HUDEP-2 (cell line): ENCODE results near the gene RCAN1.

Experiments used
- DNase-seq, 76 experiments: peaks; one replicate each; lab custom pipeline; 2025; ENCODE audit not compliant: unreplicated experiment in 76 of 76; lab: John Stamatoyannopoulos, UW

RCAN1 gene

GRCh38 chr21:34614628-34615486 lies at the start of gene RCAN1:
Gene RCAN1, minus strand, starts transcription at chr21:34615113. Its CDS starts 102 bp downstream, at chr21:34615011.
- DNase-seq: peak in 74 of 76 experiments; percentile 39 to 97 (median 92)

- no peak for DNase-seq
Observed at GRCh38 chr21:34661848-34662247, 46.9 kb upstream of the RCAN1 start.

- DNase-seq: no peak
Observed at GRCh38 chr21:34653522-34653921, 38.6 kb upstream of the RCAN1 start.

- no peak for DNase-seq
Observed at GRCh38 chr21:34651642-34652041, 36.7 kb upstream of the RCAN1 start.

GRCh38 chr21:34650861-34651431 lies 36.0 kb upstream of the RCAN1 start:
- no peak for DNase-seq

- DNase-seq: no peak
Observed at GRCh38 chr21:34649400-34649799, 34.5 kb upstream of the RCAN1 start.

- DNase-seq: no peak
Observed at GRCh38 chr21:34648739-34649297, 33.9 kb upstream of the RCAN1 start.

GRCh38 chr21:34647555-34647954 lies 32.6 kb upstream of the RCAN1 start:
- DNase-seq: no peak

- DNase-seq: no peak
Observed at GRCh38 chr21:34644825-34645224, 29.9 kb upstream of the RCAN1 start.

- DNase-seq: no peak
Observed at GRCh38 chr21:34642211-34643075, 27.5 kb upstream of the RCAN1 start.

- DNase-seq: no peak
Observed at GRCh38 chr21:34640858-34641257, 25.9 kb upstream of the RCAN1 start.

GRCh38 chr21:34639882-34640788 lies 25.2 kb upstream of the RCAN1 start:
- DNase-seq: peak in 13 of 76 experiments; percentile 2 to 29 (median 13)

GRCh38 chr21:34639250-34639649 lies 24.3 kb upstream of the RCAN1 start:
- DNase-seq: no peak

GRCh38 chr21:34636961-34637360 lies 22.0 kb upstream of the RCAN1 start:
- no peak for DNase-seq

GRCh38 chr21:34635307-34635706 lies 20.4 kb upstream of the RCAN1 start:
- DNase-seq: peak in 5 of 76 experiments; percentile 10 to 22 (median 12)

GRCh38 chr21:34632498-34632897 lies 17.6 kb upstream of the RCAN1 start:
- no peak for DNase-seq

GRCh38 chr21:34630536-34631143 lies 15.7 kb upstream of the RCAN1 start:
- DNase-seq: peak in 34 of 76 experiments; percentile 6 to 64 (median 45)

GRCh38 chr21:34626131-34626530 lies 11.2 kb upstream of the RCAN1 start:
- DNase-seq: no peak

- DNase-seq: no peak
Observed at GRCh38 chr21:34625030-34625593, 10.2 kb upstream of the RCAN1 start.
